Measurements from ENCODE around the gene NR2F1.

NR2F1 gene

DNA sequence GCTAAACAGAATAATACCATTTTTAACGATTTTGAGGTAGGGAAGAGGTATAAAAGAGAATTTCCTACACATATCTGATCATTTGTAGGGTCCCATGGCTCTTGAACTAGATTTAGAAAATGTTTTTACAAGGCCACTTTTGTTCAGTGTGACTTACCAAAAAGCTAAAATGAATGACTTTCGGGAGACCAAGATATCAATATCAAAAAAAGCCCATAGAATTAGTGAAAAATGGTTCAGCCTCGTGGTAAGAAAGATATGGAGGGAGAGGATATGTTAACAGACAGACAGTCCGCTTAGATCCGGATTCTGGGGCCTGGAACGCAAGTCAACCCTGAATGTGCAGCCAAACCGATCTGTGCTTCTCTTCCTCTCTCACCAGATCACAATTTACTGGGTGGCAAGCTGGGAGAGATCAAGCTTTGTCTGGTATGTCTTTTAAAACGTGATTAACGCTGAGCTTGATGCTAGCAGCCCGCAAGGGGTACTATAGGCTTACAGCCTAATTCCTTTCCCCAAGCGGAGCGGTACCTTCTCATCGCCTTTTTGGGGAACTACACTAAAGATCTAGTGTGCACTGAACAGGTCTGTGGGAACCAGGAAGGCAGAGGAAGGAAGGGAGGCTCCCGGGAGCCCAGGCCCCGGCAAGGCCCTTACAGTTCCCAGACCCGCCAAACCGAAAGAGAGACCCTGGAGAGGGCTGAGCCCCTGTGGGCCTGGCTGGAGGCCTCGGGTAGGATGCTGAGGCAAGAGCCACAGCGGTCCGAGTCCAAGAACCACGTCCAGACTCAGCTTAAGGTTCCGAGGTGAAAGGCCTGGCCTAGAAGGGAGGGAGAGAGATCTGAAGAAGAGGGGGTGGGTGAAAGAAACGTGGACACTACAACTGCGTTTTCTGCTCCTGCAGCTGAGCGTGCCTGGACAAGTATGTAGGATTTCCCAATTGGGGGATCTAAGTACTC is 4.9 kb upstream of the NR2F1 start:
- no peak for DNase-seq (ENCODE audit: low spot score)

DNA sequence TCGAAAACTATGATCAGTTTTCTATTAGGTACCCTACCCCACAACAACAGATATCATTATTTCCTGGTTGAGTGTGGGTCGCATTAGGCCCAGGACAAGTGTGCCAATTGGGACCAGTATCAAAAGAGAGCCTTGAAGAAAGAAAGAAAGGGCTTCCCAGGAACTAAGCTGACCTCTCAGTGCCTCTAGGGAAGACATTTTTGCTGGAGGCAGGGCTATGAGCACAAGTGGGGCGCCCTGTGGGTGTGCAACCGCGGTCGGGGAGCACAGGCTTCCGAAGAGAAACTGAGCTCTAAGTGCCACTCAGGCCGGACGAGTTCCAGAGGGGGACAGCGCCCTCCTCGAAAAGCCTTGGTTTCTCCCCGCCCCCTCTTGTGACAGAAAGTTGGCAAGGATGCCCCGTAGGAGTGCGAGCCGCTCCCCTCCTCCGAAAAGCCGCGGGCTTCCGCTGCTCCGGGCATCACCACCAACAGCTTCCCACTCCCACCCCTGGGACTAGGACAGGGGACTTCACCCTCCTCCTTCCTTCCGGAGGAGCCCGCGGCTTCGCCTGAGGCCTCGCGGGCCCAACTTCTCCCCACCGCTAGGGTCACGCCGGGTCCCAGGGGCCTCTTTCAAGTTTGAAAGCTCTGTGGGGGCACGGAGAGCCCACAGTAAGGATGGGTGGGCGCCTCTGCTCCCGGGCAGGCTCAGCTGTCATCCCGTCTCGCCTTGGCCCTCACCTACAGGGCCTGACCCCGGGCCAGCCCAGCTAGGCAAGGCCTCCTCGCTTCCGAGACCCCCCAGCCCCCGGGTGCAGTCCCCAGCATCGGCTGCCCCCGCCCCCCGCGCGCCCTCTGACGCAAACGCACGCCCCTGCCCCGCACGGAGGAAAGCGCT is 4.0 kb upstream of the NR2F1 start:
- no peak for DNase-seq (ENCODE audit: low spot score)

DNA sequence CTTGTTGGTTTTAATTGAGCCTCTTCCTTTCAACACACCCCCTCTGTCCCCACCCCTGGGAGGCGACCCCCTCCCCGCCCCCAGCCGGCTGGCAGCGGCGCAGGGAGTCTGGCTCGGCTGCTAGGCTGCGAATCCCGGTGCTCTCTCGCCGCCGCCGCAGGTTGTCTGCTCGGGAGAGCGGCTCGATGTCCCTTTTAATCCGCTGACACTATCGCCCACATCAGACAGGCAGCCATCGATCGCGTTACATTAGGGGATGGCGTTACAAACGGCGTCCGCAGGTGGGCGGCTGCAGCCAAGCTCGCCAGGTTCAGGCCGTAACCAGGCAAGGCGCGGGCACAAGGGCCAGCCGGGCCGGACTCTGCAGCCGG is 3.3 kb upstream of the NR2F1 start:
- DNase-seq (ENCODE audit: low spot score): no peak

GRCh38 chr5:93580063-93580926 is 2.7 kb upstream of the NR2F1 start:
- DNase-seq (ENCODE audit: low spot score): no peak

DNA sequence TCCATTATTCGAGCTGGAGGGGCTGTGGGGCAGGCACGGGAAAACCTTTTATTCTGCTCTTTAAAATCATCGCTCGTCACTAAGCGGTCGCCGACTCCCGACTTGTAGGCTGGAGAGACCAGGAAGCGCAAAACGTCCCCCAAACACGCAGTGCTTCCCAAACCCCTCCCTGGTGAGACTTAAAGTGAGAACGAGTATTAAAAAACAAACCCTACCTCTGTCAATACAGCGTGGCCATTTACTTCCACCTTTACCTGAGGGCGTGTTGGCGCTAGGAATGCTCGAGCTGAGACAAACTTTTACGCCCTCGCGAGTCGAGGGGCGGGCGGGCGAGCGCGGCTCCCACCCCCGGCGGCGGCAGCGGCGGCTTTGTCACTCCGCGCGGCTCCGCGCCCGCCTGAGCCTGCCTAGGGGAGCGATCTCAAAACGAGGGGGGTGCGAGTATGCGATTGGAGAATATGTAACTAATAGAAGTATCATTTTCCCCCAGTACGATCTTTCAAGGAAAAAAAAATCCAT is 2.0 kb upstream of the NR2F1 start, which contains the start of gene NR2F1-AS1:
Gene NR2F1-AS1 (minus strand): TSS at position 293 of the 519 bp plus-strand sequence.
- DNase-seq (ENCODE audit: low spot score): no peak

DNA sequence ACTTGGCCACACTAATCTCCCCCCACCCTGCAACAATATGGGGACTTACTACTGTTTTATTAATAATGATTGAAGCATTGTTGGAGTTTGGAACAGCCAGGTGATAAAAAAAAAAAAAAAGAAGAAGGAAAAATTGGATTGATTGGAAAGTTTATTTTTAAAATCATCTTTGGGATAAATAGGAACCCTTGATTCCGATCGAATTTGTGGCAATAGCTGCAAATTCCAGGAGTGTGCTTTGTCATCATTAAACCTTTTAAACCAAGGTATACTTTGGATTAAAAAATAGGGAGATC is 907 bp upstream of the NR2F1 start:
- DNase-seq (ENCODE audit: low spot score): no peak

GRCh38 chr5:93583439-93583767 is 381 bp downstream of the NR2F1 start:
- DNase-seq (ENCODE audit: low spot score): no peak

DNA sequence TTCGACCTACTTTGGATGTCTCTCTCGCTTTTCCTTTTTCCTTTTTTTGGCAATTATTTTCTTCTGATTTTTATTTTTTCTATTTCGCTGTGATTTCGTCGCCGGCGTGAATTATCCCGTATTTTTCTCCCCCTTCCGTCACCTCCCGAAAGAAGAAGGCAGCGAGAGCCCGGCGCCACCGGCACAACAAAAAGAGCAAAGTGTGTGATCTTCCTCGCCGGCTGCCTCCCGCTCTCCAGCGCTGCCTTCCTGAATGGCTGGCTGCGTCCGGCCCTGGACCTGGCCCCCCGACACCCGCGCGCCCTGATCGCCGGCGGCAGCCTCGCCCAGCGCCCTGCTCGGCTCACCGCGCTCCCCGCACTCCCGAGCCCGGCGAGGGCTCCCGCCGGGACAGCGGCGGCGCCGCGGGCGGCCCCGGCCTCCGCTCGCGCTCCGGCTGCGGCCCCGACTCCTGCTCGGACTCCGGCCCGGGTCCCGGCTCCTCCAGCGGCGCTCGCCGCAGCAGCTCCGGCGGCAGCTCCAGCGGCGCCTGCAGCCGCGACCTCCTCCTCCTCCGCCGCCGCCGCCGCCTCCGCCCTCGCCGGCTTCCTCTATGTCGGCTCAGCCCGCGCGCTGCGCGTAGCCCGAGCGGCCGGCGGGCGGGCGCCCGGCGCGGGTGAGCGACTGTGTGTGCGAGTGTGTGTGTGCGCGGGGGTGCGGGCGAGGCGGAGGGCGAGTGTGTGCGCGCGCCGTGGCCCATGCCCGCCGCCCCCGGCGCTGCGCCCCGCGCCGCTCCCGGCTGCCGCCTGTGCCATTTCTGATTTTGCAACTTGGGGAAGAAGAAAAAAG is 960 bp downstream of the NR2F1 start:
- no peak for DNase-seq (ENCODE audit: low spot score)

- DNase-seq (ENCODE audit: low spot score): no peak
Measured at GRCh38 chr5:93584596-93585040, 1.6 kb downstream of the NR2F1 start.

DNA sequence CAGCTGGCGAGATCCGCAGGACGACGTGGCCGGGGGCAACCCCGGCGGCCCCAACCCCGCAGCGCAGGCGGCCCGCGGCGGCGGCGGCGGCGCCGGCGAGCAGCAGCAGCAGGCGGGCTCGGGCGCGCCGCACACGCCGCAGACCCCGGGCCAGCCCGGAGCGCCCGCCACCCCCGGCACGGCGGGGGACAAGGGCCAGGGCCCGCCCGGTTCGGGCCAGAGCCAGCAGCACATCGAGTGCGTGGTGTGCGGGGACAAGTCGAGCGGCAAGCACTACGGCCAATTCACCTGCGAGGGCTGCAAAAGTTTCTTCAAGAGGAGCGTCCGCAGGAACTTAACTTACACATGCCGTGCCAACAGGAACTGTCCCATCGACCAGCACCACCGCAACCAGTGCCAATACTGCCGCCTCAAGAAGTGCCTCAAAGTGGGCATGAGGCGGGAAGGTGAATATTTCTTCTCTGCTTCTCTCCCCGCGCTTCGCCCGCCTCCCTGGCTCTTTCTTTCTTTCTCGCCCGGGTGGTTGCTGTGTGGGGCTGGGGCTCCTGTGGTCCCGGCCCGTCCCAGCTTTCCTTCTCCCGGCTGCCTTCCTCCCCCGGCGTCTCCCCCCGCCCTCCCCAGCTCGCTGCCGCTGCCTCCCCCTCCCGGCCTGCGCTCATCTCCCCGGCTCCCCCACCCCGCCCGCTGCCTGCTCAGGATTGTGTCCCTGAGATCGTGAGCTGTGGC is 2.2 kb downstream of the NR2F1 start:
- no peak for DNase-seq (ENCODE audit: low spot score)

DNA sequence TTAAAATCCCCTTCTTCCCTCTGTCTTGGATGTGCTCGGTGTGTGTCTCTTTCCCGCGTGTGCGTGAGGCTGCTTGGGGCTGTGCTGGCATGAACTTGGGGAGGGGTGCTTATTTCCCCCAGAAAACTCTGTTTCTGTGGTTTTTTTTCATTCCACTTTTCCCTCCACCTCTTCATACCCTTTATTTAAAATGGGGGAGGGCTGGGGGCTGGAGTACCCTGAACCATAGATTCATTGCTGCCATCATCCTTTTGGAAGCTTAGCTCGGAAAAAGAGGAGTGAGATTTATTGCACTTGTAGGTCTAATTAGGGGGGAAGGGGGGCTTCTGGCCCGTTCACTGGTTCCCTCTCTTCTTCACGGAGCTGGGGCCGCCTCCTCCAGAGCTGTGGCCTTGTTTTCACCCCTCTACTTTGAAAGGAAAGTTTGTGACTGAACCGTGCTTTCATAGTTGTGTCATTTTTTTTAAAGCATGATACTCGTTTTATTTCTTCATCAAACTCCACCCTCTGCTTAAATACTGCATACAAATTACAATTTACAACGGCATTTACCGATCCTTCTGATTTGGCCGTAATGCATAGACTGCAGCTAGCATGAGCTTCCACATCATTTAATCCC is 2.9 kb downstream of the NR2F1 start:
- no peak for DNase-seq (ENCODE audit: low spot score)

- no peak for DNase-seq (ENCODE audit: low spot score)
Measured at GRCh38 chr5:93586736-93587596, 3.9 kb downstream of the NR2F1 start.

GRCh38 chr5:93587597-93588351 is 4.8 kb downstream of the NR2F1 start:
- no peak for DNase-seq (ENCODE audit: low spot score)

GRCh38 chr5:93588352-93589151 is 5.5 kb downstream of the NR2F1 start:
- no peak for DNase-seq (ENCODE audit: low spot score)

GRCh38 chr5:93589152-93589828 is 6.3 kb downstream of the NR2F1 start:
- no peak for DNase-seq (ENCODE audit: low spot score)

DNA sequence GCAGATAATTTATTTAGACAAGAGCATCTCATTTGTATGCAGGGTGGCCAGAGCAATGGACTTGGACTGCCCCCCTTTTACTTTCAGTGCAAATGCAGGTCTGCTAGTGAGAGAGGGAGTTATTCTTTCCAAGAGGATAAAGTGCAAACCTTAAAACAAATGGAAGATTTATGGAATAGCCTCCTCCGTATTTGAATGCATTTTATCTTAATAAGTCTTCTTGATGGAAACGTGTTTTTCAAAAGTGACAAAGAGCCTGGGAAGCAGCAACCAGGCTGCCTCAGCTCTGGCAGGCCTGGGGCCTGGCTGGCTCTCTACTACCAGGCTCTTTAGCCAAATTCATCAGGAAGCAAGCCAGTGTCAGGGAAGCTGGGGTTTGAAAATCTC is 6.8 kb downstream of the NR2F1 start:
- no peak for DNase-seq (ENCODE audit: low spot score)

DNA sequence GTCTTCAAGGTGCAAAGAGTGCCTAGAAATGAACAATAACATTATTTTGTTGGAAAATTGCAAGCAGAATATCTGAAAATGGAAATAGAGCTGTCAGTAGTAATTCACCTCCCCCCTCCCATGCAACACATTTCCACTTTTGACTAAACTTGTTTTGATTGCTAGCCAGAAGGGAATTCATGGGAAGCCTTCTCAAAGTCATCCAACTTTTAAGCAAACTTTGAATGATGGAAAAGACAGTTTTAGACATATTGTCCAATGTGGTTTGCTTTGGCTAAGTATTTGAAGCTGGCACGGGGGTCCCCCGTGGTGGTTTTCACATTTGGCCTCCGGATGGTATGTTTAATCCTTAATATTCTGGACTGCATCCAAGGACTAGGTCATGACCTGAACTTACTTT is 7.5 kb downstream of the NR2F1 start:
- DNase-seq (ENCODE audit: low spot score): no peak
